HG03066 (cell line): ENCODE data around the gene FTO.

ENCODE experiments used
- ATAC-seq: cut with Tn5 transposase; IDR thresholded peaks from one replicate; pipeline ENCODE4 v1.9.1; 2021; ENCODE audit warnings: low read depth; ENCODE audit not compliant: unreplicated experiment

The FTO gene

GRCh38 chr16:54160939-54161897 lies 457.3 kb downstream of the FTO start:
- ATAC-seq: no peak

DNA sequence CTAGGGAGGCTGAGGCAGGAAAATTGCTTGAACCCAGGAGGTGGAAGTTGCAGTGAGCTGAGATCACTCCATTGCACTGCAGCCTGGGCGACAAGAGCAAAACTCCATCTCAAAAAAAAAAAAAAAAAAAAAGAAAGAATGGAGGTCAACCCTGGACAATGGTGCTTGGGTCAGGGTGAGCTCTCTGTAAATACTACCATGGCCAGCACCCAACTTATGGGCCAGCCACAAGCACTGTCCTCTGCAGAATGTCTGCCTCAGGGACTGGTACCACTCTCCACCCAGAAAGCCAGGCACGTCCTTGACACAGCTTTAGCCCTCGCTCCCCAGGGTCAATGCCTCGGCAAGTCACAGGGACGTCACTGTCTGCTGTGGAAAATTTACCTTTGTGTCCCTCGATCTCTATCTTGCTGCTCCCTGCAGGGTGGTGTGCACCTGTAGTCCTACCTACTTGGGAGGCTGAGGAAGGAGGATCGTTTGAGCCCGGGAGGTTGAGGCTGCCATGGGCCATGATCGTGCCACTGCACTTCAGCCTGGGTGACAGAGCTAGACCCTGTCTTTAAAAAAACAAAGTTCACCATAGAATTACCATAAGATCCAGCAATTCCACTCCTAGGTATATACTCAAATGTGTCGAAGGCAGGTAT lies 459.4 kb downstream of the FTO start:
- ATAC-seq: no peak

- ATAC-seq: no peak
Measured at GRCh38 chr16:54164789-54165173, 460.8 kb downstream of the FTO start.

GRCh38 chr16:54165174-54165911 lies 461.4 kb downstream of the FTO start:
- no peak for ATAC-seq

GRCh38 chr16:54165912-54166865 lies 462.2 kb downstream of the FTO start:
- no peak for ATAC-seq

DNA sequence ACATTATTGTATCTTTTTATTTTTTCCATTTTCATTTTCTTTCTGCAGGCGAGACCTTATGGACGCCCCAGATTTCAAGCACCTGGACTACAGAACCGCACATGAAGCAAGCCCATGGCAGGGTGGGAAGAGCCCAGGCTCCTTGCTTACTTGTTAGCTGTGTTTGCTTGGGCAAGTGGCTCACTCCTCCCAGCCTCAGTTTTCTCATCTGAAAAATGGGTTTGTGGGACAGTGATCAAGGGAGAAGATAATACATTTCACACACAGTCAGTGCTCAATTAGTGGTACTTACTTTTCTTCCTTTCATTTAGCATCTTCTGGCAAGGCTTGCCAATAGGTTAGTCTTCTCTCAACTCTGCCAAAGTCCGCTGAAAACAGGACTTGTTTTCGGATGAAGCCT lies 465.2 kb downstream of the FTO start:
- no peak for ATAC-seq

- ATAC-seq: no peak
Measured at GRCh38 chr16:54171626-54172537, 467.9 kb downstream of the FTO start.

DNA sequence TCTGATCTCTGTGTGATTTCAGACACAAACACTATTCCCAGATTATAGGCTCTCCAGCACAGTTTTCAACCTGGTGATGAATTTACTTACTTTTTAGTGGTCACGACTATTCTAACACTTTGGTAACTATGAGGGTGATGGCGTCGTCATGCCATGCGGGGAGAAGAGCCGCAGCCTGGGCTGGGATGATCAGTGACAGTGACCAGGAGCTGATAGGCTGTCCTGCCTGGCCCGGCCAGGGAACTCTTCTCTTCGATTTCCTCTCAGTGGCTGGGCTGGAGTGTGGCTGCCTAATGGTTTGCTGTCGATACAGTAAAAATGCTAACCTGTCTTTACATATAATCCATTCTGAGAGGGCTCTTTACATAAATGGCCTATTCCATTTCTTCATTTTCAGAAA lies 469.5 kb downstream of the FTO start:
- ATAC-seq: no peak

DNA sequence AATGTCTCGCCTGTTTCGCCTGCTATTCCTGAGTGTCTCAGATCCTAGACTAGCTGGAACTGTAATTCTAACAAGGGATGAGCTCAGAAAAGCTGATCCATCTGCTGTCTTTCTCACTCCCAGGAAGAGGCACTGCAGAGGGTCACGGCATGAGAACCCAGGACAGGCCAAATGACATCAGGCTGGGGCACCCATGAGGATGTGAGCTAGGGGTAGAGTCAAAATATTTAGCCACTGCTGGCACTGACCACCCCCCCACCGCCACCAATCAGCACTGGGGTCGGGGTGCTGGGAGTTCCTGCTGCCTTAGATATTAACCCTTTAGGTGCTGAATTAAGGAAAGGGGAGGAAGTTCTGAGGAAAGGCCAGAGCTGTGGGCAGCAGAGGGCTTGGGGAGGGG lies 470.2 kb downstream of the FTO start:
- ATAC-seq: no peak

- ATAC-seq: no peak
Measured at GRCh38 chr16:54174750-54175149, 470.8 kb downstream of the FTO start.

GRCh38 chr16:54175169-54175551 lies 471.2 kb downstream of the FTO start:
- no peak for ATAC-seq

- ATAC-seq: no peak
Measured at GRCh38 chr16:54175552-54176375, 471.8 kb downstream of the FTO start.

GRCh38 chr16:54176376-54176901 lies 472.5 kb downstream of the FTO start:
- no peak for ATAC-seq

DNA sequence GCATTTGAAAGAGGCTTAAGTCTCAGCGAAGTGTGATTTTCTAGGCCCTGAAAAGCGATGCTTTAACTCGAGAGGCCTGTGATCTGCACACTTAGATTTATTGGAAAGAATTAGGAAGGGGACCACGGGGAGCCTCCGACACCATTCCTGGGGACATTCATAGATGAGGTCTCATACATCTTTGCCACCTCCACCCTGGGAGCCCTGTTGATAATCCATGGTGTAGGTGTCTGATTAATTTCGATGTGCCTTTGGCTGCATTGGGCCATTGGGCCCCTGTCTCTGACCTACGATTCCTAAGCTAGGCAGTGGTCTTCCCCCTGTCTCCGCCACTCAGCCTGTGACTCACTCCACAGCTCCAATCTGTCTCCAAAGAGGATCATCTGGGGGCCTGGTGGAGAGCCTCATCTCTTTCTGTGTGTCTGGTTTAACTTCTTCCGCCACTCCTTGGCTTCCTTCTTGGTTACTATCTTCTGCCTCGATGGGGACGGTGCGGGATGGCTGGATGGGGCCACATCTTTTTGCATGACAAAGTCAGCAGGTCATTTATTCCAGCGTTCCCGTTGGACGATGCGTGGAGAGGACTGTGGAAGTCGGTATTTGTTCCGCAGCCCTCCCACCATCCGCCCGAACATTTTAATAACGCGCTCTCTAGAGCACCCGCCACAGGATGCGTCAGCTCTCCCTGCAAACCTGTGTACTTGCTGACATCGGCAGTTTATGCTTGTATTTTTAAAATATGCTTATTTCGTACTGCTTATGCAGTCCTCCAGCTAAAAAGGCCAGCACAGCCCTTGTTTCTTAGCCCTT lies 473.3 kb downstream of the FTO start:
- no peak for ATAC-seq

GRCh38 chr16:54177862-54178477 lies 474.0 kb downstream of the FTO start:
- ATAC-seq: no peak

DNA sequence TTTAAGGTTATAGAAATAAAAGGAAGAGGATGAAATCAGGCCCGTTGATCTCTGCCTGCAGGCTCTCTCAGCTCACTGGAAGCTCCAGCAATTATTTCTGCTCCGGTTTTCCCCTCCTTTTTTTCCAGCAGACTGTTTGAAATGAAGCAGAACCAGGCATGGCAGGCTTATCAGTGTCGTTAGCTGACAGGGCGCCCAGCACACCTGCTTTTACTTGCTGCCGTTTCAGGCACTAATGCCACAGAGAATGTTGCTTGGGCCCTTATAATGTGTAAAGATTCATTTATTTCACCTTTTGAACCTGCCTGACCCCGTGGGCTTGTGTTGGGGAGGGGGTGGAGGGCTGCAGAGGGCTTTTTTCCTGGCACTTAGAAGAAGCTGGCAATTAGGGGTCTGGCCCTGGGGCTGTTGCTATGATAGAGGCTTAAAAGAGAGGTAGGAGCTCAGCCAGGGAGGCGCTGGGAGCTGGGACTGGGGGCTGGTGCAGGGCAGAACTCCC lies 474.6 kb downstream of the FTO start:
- no peak for ATAC-seq
